ENCODE results near the gene PDCD1LG2.

GRCh38 chr9:5568868-5569267 is 58.5 kb downstream of the PDCD1LG2 start:
- TF ChIP-seq POLR2A (IDR thresholded peaks at IDR 0.05), result no peak
- no peak for TF ChIP-seq CTCF (IDR thresholded peaks at IDR 0.05)
- TF ChIP-seq EP300 (IDR thresholded peaks at IDR 0.05), result no peak

Measured in gastroesophageal sphincter (tissue), 3 donors.